GM12874 (cell line): ENCODE data around the gene EPB41L4A.

Experiments
- TF ChIP-seq, protein P1 (sequence below): IDR thresholded peaks from 2 replicates; pipeline ENCODE4 v1.5.1; 2011; ENCODE audit warnings: low read depth, mild to moderate bottlenecking, control low read depth, low read length, moderate library complexity; ENCODE audit not compliant: insufficient read depth

Gene EPB41L4A

GRCh38 chr5:112303685-112304084 is 115.4 kb downstream of the EPB41L4A start:
- TF ChIP-seq, protein P1, sequence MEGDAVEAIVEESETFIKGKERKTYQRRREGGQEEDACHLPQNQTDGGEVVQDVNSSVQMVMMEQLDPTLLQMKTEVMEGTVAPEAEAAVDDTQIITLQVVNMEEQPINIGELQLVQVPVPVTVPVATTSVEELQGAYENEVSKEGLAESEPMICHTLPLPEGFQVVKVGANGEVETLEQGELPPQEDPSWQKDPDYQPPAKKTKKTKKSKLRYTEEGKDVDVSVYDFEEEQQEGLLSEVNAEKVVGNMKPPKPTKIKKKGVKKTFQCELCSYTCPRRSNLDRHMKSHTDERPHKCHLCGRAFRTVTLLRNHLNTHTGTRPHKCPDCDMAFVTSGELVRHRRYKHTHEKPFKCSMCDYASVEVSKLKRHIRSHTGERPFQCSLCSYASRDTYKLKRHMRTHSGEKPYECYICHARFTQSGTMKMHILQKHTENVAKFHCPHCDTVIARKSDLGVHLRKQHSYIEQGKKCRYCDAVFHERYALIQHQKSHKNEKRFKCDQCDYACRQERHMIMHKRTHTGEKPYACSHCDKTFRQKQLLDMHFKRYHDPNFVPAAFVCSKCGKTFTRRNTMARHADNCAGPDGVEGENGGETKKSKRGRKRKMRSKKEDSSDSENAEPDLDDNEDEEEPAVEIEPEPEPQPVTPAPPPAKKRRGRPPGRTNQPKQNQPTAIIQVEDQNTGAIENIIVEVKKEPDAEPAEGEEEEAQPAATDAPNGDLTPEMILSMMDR = no peak

- TF ChIP-seq, protein P1 = no peak
Observed at GRCh38 chr5:112294126-112294525, 125.0 kb downstream of the EPB41L4A start.

- TF ChIP-seq, protein P1 = no peak
Observed at GRCh38 chr5:112293587-112293986, 125.5 kb downstream of the EPB41L4A start.

GRCh38 chr5:112290691-112291090 is 128.4 kb downstream of the EPB41L4A start:
- TF ChIP-seq, protein P1 = no peak

DNA sequence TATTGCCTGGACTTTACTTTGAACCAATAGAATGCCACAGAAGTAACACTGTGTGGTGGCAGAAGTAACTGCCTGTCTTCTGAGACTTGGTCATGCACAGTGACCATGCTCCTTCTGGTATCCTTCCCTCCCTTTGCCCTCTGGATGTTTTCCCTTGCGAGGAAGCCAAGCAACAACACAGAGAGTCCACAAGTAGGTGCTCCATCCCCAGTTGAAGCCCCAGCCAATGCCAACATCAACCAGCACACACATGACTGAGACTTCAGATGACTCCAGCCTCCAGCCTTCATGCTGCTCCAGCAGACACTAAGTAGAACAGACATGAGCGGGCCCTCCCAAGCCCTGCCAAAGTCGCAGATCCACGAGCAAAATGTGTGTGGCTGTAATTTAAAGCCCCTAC is 129.6 kb downstream of the EPB41L4A start:
- TF ChIP-seq, protein P1 = no peak

GRCh38 chr5:112283943-112284929 is 134.8 kb downstream of the EPB41L4A start:
- TF ChIP-seq, protein P1 = no peak

DNA sequence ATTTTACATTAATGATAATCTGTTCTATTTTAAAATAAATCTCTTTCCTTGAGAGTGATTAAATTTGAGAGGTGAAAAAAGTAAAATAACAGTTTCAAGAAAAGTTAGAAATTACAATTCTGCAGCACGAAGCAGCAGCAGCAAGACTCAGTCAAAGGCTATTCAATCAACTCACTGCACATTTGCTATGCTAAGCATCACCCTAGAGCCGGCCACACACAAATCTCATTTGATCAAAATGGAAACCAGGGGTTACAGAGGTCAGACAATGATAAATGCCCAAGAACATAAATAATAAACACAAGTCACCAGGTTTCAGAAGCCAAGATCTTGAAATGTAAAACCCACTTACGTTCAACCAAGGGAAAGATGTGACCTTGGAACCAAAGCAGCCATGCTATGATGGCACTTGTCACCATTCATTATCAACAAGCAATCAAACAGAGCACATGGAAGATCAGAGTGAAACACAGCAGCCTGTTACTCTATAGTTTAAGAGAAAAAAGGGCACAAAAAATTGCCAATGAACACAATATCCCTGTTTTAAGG is 136.0 kb downstream of the EPB41L4A start:
- TF ChIP-seq, protein P1 = no peak
